Lower leg skin (tissue), 4 donors: ENCODE results near the gene SYT1. TPM values are rescaled to one million over a fixed set of nuclear protein-coding genes. Genes with fewer than 3 reads are reported as not detected.
"Not testable (repeated sequence)": the region's sequence is repeated elsewhere in the genome, so short reads cannot be mapped to it uniquely, and the experiment has no call there.

ENCODE experiments used
- DNase-seq, 2 donors: peaks; one replicate each; pipeline ENCODE4 v3.0.0-alpha.2; 2019; ENCODE audit warnings: low spot score in 2 of 2
- H3K4me3 ChIP-seq: fragments of 200-600 bp; sonication (generic); 2 replicates; pipeline ENCODE4 v1.5.1; 2017; ENCODE audit warnings: mild to moderate bottlenecking, low read depth; ENCODE audit not compliant: poor library complexity, severe bottlenecking
- CTCF ChIP-seq, 3 donors: fragments of 450-650 bp; IDR thresholded peaks; one replicate each; pipeline ENCODE4 v1.5.1; 2016; ENCODE audit warnings: antibody characterized with exemption in 3 of 3, mild to moderate bottlenecking in 3 of 3, moderate library complexity in 2 of 3
- POLR2A ChIP-seq, 2 donors: fragments of 450-650 bp; IDR thresholded peaks; one replicate each; pipeline ENCODE4 v1.6.1; 2016 to 2017; ENCODE audit warnings: antibody characterized with exemption in 2 of 2, mild to moderate bottlenecking in 1 of 2, moderate library complexity in 1 of 2
- WGBS, 2 donors: methylation state at CpG; one replicate each; pipeline ENCODE4 v1.1.5; 2018; 5-methylcytosine and 5-hydroxymethylcytosine counted together
- intact Hi-C: fragments of 100-400 bp; cut with DNase I; formaldehyde crosslinking; loops from one replicate; pipeline ENCODE4 v1.15.0; 2023; ENCODE audit warnings: low total_unique reads
- total RNA-seq, 4 donors: library from RNA; depleted of rRNA; stranded (reverse); fragments of >200 nt; gene quantifications; one replicate each; pipeline ENCODE4 v1.1.0, GENCODE V29; 2016

The SYT1 gene
- total RNA-seq, 4 donors from 2014 or later = 0.15 to 0.49 (median 0.29) TPM

DNA sequence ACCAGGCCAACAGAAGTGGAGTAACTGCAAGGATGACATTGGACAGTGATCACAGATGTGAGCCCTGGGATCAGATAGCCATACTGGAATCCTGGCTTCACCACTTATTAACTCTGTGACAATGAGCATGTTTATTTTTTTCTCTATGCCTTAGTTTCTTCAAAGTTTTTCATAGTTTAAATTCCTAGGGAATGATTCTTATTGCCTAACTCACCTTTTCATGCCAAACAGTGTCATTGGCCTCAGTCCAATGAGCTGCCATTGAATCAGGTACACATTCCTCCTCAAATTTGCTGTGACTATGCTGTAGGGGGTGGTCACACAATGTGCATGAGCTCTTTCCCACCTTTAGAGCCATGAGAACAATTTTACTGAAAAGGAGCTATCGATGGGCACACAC is 342.3 kb downstream of the SYT1 start:
- 88 to 90% methylated on average over 1 of the region's 1 CpG for WGBS, 2 donors
- intact Hi-C loops = no loop called here

GRCh38 chr12:79210403-79210802 is 345.8 kb downstream of the SYT1 start:
- DNase-seq, intact Hi-C loops, H3K4me3 ChIP-seq: not testable (repeated sequence)
- WGBS, 2 donors = 89% methylated on average over 3 of the region's 3 CpGs

More for the DNA sequence above, 342.3 kb downstream of the SYT1 start:
- TF ChIP-seq CTCF (IDR thresholded peaks at IDR 0.05) (no peak), POLR2A (IDR thresholded peaks at IDR 0.05) (no peak)
- no peak for DNase-seq
- no peak overlapping the region for H3K4me3 ChIP-seq

- DNase-seq = no peak
- TF ChIP-seq CTCF (IDR thresholded peaks at IDR 0.05) (no peak), POLR2A (IDR thresholded peaks at IDR 0.05) (no peak)
- WGBS, 2 donors = 69 to 75% methylated on average over 6 of the region's 6 CpGs
- intact Hi-C loops = no loop called here
- no peak overlapping the region for H3K4me3 ChIP-seq
Observed at GRCh38 chr12:79217306-79217705, 352.7 kb downstream of the SYT1 start.

- intact Hi-C loops = no loop called here
- no peak overlapping the region for H3K4me3 ChIP-seq
- TF ChIP-seq CTCF (IDR thresholded peaks at IDR 0.05) (no peak), POLR2A (IDR thresholded peaks at IDR 0.05) (no peak)
- WGBS, 2 donors = 81 to 100% methylated on average over 1 of the region's 1 CpG
- no peak for DNase-seq
Observed at GRCh38 chr12:79223210-79223609, 358.6 kb downstream of the SYT1 start.

DNA sequence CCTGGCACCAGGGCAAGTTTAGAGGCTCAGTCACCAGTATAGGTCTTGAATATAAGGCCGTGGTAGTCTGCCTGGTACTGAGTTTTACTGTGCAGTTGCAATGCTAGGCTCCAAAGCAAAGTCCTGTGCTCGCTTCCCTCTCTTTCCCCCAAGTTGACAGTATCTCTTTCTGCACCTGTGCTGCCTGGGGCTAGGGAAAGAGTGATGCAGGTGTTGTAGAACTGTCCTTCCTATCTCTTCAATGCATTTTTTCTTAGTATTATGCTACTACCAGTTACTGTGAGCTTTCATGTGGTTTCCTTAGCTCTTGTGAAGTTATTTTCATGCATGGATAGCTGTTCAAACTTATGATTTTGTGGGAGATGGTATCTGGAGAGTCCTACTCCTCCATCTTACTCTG is 359.2 kb downstream of the SYT1 start:
- H3K4me3 ChIP-seq = no peak overlapping the region
- 67 to 81% methylated on average over 2 of the region's 2 CpGs for WGBS, 2 donors
- no peak for TF ChIP-seq POLR2A (IDR thresholded peaks at IDR 0.05)
- no peak for DNase-seq
- intact Hi-C loops = no loop called here

DNA sequence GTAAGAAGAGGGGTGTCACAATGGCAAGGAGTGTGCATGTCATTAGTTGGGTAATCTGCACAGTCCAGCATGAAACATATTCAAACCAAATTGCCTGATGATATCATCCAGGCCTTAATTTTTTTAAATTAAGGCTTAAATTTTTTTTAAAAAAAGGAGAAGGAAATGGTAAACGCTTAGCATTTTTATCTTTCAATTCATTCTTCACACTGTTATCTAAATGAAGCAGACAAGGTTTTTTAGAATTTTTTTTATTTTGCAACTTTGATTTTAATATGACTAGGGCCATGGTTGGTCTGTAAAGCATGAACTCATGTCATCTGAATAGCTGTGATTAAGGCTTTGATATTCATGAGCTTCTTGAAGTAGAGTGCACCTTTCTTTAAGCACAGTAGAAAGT is 362.5 kb downstream of the SYT1 start:
- 69 to 78% methylated on average over 1 of the region's 1 CpG for WGBS, 2 donors
- DNase-seq = no peak
- TF ChIP-seq POLR2A (IDR thresholded peaks at IDR 0.05) = no peak
- intact Hi-C loops = no loop called here
- H3K4me3 ChIP-seq = no peak overlapping the region

GRCh38 chr12:79227646-79228045 is 363.1 kb downstream of the SYT1 start:
- no peak overlapping the region for H3K4me3 ChIP-seq
- intact Hi-C loops = no loop called here
- WGBS, 2 donors = 91 to 92% methylated on average over 3 of the region's 3 CpGs
- TF ChIP-seq CTCF (IDR thresholded peaks at IDR 0.05) (no peak), POLR2A (IDR thresholded peaks at IDR 0.05) (no peak)
- no peak for DNase-seq
